ENCODE data around the gene HMGCS1.

DNA sequence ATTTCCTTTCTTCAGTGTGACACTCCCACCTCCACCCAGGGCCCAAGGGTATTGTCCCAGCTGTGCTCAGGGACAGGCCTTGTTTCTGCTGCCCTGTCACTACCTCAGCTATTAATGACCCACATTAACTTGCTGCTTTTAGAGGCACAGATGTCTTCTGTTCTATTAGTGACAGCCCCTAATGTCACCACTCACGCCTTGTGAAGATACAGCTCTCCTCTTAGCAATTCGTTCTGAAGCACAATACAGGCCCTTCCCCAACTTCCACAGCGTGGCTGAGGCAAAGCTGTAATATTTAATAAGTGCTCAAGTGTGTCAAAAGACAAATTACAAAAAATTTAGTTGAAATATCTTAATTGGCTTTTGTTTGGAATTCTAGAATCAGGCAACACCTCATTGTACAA is 44.7 kb upstream of the HMGCS1 start:
- TF ChIP-seq POLR2AphosphoS5 (IDR thresholded peaks at IDR 0.05) (no peak), SMC3 (conservative IDR thresholded peaks at IDR 0.05; ENCODE audit: poor library complexity) (no peak), EZH2 (IDR thresholded peaks at IDR 0.05; ENCODE audit: borderline replicate concordance, insufficient read depth, low read length, poor library complexity, severe bottlenecking) (no peak)
- TF ChIP-seq, protein P1, sequence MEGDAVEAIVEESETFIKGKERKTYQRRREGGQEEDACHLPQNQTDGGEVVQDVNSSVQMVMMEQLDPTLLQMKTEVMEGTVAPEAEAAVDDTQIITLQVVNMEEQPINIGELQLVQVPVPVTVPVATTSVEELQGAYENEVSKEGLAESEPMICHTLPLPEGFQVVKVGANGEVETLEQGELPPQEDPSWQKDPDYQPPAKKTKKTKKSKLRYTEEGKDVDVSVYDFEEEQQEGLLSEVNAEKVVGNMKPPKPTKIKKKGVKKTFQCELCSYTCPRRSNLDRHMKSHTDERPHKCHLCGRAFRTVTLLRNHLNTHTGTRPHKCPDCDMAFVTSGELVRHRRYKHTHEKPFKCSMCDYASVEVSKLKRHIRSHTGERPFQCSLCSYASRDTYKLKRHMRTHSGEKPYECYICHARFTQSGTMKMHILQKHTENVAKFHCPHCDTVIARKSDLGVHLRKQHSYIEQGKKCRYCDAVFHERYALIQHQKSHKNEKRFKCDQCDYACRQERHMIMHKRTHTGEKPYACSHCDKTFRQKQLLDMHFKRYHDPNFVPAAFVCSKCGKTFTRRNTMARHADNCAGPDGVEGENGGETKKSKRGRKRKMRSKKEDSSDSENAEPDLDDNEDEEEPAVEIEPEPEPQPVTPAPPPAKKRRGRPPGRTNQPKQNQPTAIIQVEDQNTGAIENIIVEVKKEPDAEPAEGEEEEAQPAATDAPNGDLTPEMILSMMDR (IDR thresholded peaks at IDR 0.05; ENCODE audit: poor library complexity, severe bottlenecking) = no peak

All from neural cell (in vitro differentiated cells).